HPDE6-E6E7 (cell line): ENCODE data around the gene SMIM20.
A peak's percentile ranks its signal among the peaks of the same experiment; 100 is the strongest.
"Not testable (repeated sequence)": the region's sequence is repeated elsewhere in the genome, so short reads cannot be mapped to it uniquely, and the experiment has no call there.

ENCODE experiments used
- DNase-seq: peaks from one replicate; pipeline ENCODE4 v3.0.0; 2011; ENCODE audit warnings: missing footprints; ENCODE audit errors: extremely low spot score

The SMIM20 gene

DNA sequence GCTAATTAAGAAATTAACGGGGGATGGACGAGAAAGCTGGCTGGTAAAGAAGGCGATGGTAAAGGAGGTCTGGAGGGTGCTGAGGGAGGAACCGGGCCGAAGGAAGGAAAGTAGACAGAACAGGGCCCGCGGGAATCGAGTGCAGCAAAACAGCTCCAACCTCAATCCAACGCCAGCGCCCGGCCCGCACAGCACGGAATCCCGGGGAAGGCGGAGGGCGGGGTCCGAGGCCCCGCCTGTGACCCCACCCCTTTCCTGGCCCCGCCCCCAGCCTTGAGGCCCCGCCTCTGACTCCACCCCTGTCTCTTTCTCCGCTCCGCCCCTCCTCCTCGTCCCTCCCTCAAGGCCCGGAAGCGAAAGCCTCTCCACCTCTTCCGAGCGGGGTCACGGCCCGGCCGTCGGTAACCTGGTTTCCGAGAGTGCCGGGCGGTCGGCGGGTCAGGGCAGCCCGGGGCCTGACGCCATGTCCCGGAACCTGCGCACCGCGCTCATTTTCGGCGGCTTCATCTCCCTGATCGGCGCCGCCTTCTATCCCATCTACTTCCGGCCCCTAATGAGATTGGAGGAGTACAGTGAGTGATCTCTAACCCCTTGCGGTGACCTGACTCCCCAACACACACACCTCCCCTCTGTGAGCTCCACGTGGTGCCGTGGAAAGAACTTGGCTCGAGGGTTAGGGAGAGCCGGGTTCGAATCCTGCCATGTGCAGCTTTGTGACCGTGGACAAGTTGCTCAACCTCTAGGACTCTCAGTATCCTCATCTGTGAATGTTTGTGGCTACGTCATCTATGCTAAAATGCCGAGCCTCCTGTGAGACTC is at the start of gene SMIM20:
Gene SMIM20 (plus strand): TSS at position 370 of the 819 bp plus-strand sequence. CDS start 94 bp downstream, at position 464.
- peak; percentile 89 for DNase-seq

DNA sequence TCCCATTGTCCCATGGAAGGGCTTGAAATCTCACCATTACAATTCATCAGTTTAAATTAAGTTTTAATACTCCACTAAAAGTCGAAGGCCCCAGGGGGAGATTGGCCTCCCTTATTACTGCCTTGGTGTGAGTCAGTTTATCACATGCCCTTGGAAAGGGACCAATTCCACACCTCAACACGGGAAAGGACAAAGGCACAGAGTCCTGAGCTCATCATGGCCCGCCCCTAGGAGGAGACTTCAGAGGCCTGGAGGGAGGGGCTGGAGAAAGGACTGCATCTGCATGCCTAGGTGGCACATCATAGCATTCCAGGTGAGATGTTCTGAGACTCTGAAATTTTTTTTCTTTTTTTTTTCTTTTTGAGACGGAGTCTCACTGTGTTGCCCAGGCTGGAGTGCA is 48.4 kb upstream of the SMIM20 start:
- peak; percentile 99 for DNase-seq

GRCh38 chr4:25866401-25866800 is 47.6 kb upstream of the SMIM20 start:
- not testable (repeated sequence) for DNase-seq

DNA sequence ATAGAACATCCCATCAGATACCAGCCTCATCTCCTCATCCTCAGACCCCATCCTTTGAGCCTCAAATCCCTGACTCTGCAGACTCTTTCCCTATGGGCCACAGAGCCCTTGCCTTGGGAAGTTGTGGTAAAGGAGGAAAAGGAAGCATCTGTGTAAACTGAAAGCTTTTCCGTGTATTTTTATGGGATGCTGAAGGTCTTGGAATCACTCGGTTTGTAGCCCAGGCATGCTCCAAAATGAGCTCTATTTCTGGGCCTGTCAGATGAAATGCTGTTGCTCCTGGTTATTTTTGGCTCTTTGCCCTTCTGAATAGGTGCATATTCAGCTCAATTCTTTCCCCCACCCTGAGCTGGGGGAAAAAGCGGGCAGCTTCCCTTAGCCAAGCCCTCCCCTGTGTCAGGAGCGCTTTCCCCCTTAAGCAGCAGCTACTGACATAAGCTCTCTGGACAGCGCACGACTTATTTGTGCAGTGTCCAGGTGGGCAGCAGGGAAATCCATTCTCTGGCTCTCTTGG is 46.2 kb upstream of the SMIM20 start:
- DNase-seq: no peak

- no peak for DNase-seq
These were observed 43.9 kb upstream of the SMIM20 start for GRCh38 chr4:25870081-25870480.

DNA sequence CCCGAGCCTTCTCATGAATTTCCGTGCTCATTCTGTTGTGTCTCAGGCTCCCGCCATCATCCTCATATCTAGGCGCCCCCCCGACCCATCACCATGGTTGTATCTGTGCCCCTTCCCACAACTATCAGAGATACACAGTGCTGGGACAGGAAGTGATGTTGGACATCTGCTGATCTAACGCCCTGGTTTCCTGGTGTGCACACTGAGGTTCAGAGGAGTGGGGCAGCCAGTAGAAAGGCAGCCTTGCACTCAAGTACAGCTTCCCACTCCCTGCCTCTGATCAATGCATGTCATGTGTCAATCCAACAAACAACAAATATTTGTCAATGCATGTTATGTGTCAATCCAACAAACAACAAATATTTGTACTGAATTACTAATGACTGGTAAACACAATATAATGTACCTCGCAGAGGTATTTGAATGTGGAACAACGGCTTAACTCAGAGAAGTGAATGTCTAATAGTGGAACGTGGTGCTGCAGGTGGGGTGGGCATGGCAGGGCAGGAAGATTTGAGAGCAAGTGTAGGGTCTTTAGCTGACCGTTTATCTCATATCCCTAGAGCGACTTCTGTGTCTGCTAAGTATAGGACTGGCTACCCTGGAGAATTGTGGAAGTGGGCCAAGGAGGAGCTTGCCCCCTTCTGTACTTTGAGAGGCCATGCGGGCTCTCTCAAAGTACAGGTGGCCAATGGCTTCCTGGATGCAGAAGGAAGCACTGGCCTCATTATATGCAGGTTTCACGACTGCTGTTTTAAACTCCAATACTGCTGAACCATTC is 41.0 kb upstream of the SMIM20 start:
- no peak for DNase-seq

DNA sequence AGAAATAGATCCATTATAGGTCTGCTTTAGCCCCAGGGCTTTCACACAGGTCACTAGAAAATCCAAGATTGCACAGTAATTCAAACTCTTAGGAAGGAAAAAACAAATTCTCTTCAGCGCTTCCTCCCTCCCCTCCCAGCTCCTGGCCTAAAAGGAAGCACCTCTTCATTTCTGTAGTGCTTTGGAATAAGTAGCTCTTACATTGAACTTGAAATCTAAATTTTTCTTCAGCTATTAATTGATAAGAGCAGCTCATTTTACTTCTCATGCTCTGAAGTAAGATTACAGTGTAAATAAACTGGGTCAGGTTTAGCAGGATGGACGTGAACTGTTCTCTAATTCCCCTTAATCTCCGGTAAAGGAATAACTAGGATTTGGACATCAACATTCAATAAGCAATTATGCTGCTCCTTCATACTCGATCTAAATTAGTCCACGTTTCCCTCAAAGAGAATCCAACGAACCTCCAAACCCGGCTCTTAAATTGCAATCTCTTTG is 40.3 kb upstream of the SMIM20 start:
- DNase-seq: no peak

DNA sequence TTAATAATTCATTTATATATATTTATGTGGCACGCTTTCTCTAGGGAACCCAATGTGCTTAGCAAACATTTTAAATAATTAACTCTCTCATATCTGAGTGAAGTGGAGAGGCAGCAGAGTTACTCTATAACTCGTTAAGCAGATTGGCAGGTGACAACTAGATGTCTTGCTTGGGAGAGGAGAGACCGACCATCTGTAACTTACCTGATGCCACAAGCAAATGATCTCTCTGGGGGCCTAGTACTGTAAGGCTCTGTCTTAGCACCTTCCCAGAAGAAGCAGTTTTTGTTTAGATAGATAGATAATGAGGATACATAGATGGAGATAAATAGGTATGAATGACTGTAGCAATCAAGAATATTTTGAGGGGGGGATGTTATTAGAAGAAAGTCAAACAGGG is 39.4 kb upstream of the SMIM20 start:
- no peak for DNase-seq

DNA sequence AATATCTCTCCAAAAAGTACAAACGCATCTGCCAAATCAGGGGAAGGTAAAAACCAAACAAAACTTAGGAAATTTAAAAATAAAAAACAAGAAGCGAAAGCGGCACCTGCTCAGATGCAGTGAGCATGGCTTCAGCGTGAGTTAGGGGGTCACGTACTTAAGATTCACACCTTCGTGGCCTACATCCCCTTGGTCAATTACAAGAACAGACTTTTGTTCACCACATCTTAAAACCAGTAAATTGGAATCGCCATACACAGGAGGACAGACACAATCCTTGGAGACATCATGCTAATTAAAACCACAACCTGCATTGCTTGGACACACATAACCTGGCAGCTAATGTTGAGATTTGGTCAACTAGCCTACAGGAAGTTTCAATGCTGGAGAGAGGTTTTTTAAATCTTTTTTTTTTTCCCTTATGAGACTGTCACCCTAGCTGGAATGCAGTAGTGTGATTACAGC is 38.7 kb upstream of the SMIM20 start:
- no peak for DNase-seq

DNA sequence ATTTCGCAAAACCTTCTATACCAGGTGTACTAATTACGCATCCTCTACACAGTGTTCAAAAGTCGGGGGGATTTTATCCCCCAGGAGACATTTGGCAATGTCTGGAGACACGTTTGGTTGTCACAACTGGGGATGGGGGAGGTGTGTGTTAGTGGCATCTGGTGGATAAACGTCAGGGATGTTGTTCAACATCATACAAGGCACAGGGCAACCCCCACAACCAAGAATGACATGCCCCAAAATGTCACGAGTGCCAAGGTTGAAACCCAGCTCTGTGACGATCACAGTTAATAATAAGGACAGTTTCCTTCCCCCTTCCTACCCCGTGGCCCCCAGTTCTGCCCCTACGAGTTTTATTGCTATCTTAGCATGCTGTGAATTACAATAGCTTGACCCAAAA is 35.3 kb upstream of the SMIM20 start:
- DNase-seq: no peak

DNA sequence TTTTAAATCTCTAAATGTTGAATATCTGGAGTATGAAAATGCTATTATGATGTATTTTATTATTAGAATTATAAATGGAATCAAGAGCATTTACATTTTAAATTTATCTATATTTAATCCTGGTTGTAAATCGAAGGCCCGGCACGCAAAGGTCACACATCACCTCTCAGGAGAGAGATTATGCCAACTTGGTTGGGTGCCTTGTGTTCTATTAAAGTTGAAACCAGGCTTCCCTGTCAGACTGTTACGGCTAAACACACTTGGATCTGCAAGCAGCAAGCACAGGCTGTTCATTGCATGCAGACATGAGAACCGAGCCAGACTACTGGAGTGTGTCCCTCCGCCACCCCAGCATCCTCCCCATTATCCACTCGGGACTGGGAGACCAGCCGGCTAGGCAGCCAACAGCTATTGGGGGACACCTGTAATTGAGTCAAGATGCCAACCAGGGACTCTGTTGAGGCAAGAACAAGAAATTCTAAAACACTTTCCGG is 34.9 kb upstream of the SMIM20 start:
- no peak for DNase-seq

- no peak for DNase-seq
These were observed 34.4 kb upstream of the SMIM20 start for GRCh38 chr4:25879587-25879986.

DNA sequence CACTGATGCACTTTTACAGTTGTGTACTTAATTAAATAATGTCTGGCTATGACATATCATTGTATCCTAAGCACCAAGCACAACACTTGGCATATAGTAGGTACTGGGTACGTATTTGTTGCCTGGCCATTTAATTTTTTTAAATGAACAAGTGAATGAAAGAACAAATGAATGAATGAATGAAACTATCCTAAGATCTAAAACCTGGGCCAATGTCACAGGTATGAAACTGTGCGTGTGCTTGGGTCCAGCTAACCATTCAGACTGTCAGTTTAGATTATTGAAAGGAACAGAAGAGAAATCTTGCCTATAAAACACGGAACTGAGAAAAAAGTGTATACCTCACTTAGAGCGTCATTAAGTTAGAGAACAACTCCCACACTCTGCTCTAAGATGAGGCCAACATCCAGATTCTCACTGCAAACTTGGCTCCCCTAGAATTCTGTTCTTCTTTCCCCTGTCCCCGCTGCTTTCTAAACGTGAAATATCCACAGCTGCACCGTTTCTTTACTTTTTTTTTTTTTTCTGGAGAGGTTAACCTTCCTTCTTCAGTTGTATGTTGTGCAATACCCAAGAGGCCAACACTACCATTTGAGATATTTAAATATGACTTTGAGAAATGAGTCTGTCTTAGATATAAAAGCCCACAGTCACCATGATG is 33.9 kb upstream of the SMIM20 start:
- DNase-seq: no peak

GRCh38 chr4:25881193-25881592 is 32.8 kb upstream of the SMIM20 start:
- DNase-seq: no peak

DNA sequence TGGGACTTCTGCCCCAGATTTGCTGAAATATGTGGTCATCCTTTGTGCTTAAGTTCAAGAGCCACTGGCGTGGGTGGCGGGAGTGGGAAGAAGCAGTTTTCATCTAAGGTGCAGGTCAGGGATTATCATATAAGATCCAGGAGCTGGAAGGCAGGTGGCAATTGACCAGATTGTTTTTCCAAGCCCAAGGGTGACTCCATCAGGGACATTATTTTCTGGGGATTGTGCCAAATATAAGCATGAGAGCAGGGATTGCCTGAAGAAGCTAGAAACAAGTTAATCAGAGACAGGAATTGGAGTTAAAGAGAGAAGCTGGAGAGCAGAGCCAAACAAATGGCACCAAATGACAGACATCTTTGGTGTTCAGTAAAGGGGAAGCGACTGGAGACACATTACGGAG is 31.8 kb upstream of the SMIM20 start:
- no peak for DNase-seq

- no peak for DNase-seq
These were observed 30.5 kb upstream of the SMIM20 start for GRCh38 chr4:25883565-25883964.

DNA sequence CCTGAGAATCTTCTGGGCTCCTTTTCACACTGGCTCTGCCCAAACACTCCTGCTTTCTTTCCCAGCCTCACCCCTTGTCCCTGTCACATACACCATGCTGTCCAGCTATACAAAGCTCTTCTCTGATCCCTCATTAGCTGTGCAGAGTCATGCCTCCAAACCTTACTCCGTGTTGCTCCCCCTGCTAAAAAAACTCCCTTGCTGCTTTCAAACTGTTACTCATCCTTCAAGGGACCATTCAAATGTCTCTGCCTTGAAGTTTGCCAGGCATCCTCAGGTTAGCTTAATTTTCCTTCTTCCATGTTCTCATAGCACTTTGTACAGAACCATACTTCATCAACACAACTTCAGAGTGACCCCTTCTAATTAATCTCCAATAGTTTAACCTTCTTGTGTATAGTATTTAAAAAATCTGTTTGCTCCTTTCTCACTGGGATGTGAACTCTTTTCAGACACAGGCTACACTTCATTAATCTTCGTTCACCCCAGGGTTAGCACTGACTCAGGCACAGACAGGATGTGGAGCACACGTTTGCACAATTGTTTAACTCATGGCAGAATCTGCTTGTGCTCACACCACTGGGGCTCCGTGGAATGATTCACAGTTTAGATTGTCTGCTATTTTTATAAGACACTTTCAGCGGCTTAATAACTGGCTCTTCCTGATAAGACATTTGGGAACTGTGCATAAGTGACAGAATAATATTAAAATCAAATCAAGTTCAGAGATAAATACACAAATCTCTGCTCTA is 29.8 kb upstream of the SMIM20 start:
- DNase-seq: peak; percentile 13

DNA sequence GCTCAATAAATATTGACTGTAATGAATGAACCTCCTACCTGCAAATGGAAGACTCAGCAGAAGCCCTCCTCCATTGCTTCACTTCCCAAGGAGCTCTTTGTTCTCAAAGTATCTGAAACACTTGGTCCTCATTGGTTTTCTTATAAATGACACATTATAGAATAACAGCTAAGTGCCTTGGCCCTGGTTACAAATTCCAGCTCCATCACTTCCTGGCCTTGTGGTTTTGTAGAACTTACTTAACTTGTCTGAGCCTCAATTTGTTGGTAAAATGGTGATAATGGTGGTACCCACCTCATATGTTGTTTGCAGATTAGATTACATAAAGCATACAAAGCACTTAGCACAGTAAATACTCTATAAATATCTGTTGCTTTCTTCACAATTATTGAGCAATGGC is 25.2 kb upstream of the SMIM20 start:
- no peak for DNase-seq

DNA sequence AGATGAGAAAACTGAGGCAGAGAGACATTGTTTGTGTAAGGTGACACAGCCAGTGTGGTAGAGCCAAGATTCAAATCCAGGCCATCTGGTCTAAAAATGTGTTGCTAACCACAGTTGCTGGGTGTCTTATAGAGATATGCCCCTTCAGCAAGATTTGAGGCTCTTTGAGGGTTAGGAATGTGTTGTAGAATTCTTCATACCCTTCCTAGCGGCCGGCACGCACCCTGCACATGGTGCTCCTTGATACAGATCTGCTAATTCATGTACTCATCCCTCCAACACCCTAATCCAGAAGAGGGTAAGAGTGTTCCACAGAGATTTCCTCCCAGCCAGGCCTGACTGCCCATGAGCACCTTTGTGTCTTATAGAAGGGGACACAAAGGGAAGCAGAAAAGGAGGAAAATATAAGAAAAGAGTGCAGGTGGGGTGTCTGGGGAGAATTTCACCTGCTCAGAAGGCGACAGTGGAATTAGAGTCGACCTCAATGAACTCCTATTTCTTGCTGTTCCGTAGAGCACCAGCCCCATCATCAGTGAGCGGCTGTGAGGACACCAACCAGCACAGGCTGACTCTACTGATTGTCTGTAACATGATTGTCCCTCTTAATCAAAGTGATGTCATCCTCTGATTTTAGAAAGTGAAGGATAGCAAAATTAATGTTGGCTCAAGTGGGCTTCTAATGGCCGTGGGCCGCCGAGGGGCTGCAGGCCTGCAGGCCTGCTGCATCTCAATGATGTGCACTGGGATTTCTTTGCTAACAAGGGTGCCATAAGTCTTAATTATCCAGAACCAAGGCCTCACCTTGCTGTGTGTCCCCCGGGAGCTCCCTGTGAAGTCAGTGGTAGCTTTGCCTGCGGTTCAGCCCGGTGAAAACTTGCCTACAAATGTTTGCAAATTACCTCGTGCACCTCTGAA is 24.2 kb upstream of the SMIM20 start:
- DNase-seq: no peak
